IMR-90 (cell line): ENCODE measurements around the gene PCYT1A. TPM values are rescaled to one million over a fixed set of nuclear protein-coding genes. Genes with fewer than 3 reads are reported as not detected.

Experiments
- ATAC-seq: fragments of 200-7000 bp; cut with Tn5 transposase; 2 replicates; pipeline ENCODE4 v1.9.1; 2020; ENCODE audit warnings: low read depth, mild to moderate bottlenecking, moderate library complexity
- BruUV-seq: library from RNA; stranded (reverse); fragments of 400-500 nt; replicated peaks from 2 replicates; lab custom pipeline; 2021; lab: Mats Ljungman, UMichigan
- CTCF ChIA-PET: fragments of 300-600 bp; formaldehyde crosslinking; extraction: SDS; loops from one replicate; lab custom pipeline; 2021; ENCODE audit warnings: antibody characterized with exemption; lab: Yijun Ruan, JAX
- POLR2A ChIA-PET: fragments of 300-600 bp; sonication (Branson Sonifier 250); formaldehyde crosslinking; loops from one replicate; lab custom pipeline; 2022; ENCODE audit warnings: antibody characterized with exemption; ENCODE audit not compliant: unreplicated experiment; lab: Charles Lee
- DNase-seq: peaks from one replicate; pipeline ENCODE4 v3.0.0; 2013
- H2AFZ ChIP-seq: replicated peaks from 2 replicates; pipeline ENCODE3; 2013; ENCODE audit warnings: low read length, mild to moderate bottlenecking; ENCODE audit not compliant: poor library complexity
- H2AK5ac ChIP-seq: 2 replicates; pipeline ENCODE4 v1.6.1; 2013; ENCODE audit warnings: low read depth, low read length, inconsistent platforms
- H2AK9ac ChIP-seq: replicated peaks from 2 replicates; pipeline ENCODE3; 2013; ENCODE audit warnings: mild to moderate bottlenecking, low read depth, low read length, moderate library complexity; ENCODE audit not compliant: poor library complexity
- H2BK120ac ChIP-seq: 2 replicates; pipeline ENCODE4 v1.6.1; 2013; ENCODE audit warnings: low read depth, low read length, inconsistent platforms
- H2BK15ac ChIP-seq: 3 replicates; pipeline ENCODE4 v1.6.1; 2013; ENCODE audit warnings: low read depth, low read length, inconsistent platforms
- H2BK20ac ChIP-seq: 2 replicates; pipeline ENCODE4 v1.6.1; 2013; ENCODE audit warnings: low read depth, mild to moderate bottlenecking, inconsistent platforms, low read length, moderate library complexity
- H2BK5ac ChIP-seq: 2 replicates; pipeline ENCODE4 v1.6.1; 2013; ENCODE audit warnings: mild to moderate bottlenecking, low read depth, low read length, inconsistent platforms; ENCODE audit not compliant: poor library complexity, severe bottlenecking
- H3K14ac ChIP-seq: replicated peaks from 2 replicates; pipeline ENCODE4 v1.6.1; 2013; ENCODE audit warnings: low read depth, low read length, inconsistent platforms
- H3K18ac ChIP-seq: 2 replicates; pipeline ENCODE4 v1.6.1; 2013; ENCODE audit warnings: low read depth, low read length, control low read depth
- H3K23ac ChIP-seq: 2 replicates; pipeline ENCODE4 v1.6.1; 2013; ENCODE audit warnings: low read depth, low read length, inconsistent platforms
- H3K27ac ChIP-seq: 2 replicates; pipeline ENCODE4 v1.5.1; 2013; ENCODE audit warnings: mild to moderate bottlenecking, control low read depth, low read length; ENCODE audit not compliant: insufficient read depth
- H3K27me3 ChIP-seq: 2 replicates; pipeline ENCODE4 v1.6.1; 2013; ENCODE audit warnings: low read length; ENCODE audit not compliant: control insufficient read depth, insufficient read depth
- H3K36me3 ChIP-seq: 2 replicates; pipeline ENCODE4 v1.6.1; 2013; ENCODE audit warnings: low read length, mixed read lengths; ENCODE audit not compliant: control insufficient read depth, insufficient read depth
- H3K4ac ChIP-seq: 2 replicates; pipeline ENCODE4 v1.6.1; 2013; ENCODE audit warnings: low read depth, low read length, inconsistent platforms
- H3K4me1 ChIP-seq: 2 replicates; pipeline ENCODE4 v1.6.1; 2013; ENCODE audit warnings: low read length, mixed read lengths; ENCODE audit not compliant: control insufficient read depth, insufficient read depth
- H3K4me2 ChIP-seq: 2 replicates; pipeline ENCODE4 v1.6.1; 2013; ENCODE audit warnings: low read depth, mild to moderate bottlenecking, control low read depth, low read length, moderate library complexity
- H3K4me3 ChIP-seq: 2 replicates; pipeline ENCODE4 v1.5.1; 2013; ENCODE audit warnings: low read depth, mild to moderate bottlenecking, control low read depth, low read length, moderate library complexity; ENCODE audit not compliant: insufficient read depth
- H3K56ac ChIP-seq: 2 replicates; pipeline ENCODE4 v1.6.1; 2013; ENCODE audit warnings: low read length, inconsistent platforms; ENCODE audit not compliant: insufficient read depth; ENCODE audit errors: extremely low read depth
- H3K79me1 ChIP-seq, 2 experiments: 2 replicates each; pipeline ENCODE4 v1.6.1; 2013; ENCODE audit warnings: low read length in 2 of 2, inconsistent platforms in 1 of 2, low read depth in 1 of 2
- H3K9ac ChIP-seq: 2 replicates; pipeline ENCODE4 v1.6.1; 2013; ENCODE audit warnings: low read depth, low read length, control low read depth
- H3K9me1 ChIP-seq: 2 replicates; pipeline ENCODE4 v1.6.1; 2013; ENCODE audit warnings: low read length, inconsistent platforms; ENCODE audit not compliant: insufficient read depth
- H3K9me3 ChIP-seq: 2 replicates; pipeline ENCODE4 v1.6.1; 2013; ENCODE audit warnings: low read length; ENCODE audit not compliant: control insufficient read depth, insufficient read depth
- H4K20me1 ChIP-seq: 2 replicates; pipeline ENCODE4 v1.6.1; 2013; ENCODE audit warnings: low read length, inconsistent platforms; ENCODE audit not compliant: insufficient read depth
- H4K5ac ChIP-seq: 2 replicates; pipeline ENCODE4 v1.6.1; 2013; ENCODE audit warnings: mild to moderate bottlenecking, low read depth, low read length, control low read depth
- H4K8ac ChIP-seq, 2 experiments: 2 replicates each; pipeline ENCODE4 v1.6.1; 2013; ENCODE audit warnings: low read depth in 2 of 2, low read length in 2 of 2, control low read depth in 1 of 2, inconsistent platforms in 1 of 2
- H4K91ac ChIP-seq: 2 replicates; pipeline ENCODE4 v1.6.1; 2013; ENCODE audit warnings: low read depth, low read length, inconsistent platforms; ENCODE audit not compliant: insufficient read depth
- CEBPB ChIP-seq: IDR thresholded peaks from 2 replicates; pipeline ENCODE4 v1.6.1; 2012; ENCODE audit warnings: low read depth, low read length, improper control_type of control experiment
- CHD1 ChIP-seq: IDR thresholded peaks from 2 replicates; pipeline ENCODE4 v1.6.1; 2012; ENCODE audit warnings: low read depth, low read length, improper control_type of control experiment
- FOS ChIP-seq: fragments of 150-350 bp; IDR thresholded peaks from 2 replicates; pipeline ENCODE4 v1.6.1; 2016; ENCODE audit warnings: low read depth, low read length
- MAFK ChIP-seq: IDR thresholded peaks from 2 replicates; pipeline ENCODE4 v1.6.1; 2012; ENCODE audit warnings: low read depth, low read length, improper control_type of control experiment
- MAZ ChIP-seq: IDR thresholded peaks from 2 replicates; pipeline ENCODE4 v1.6.1; 2012; ENCODE audit warnings: low read depth, mild to moderate bottlenecking, low read length, improper control_type of control experiment, moderate library complexity, borderline replicate concordance
- MXI1 ChIP-seq: IDR thresholded peaks from 2 replicates; pipeline ENCODE4 v1.6.1; 2012; ENCODE audit warnings: low read depth, mild to moderate bottlenecking, low read length, moderate library complexity, borderline replicate concordance
- POLR2A ChIP-seq: IDR thresholded peaks from 2 replicates; pipeline ENCODE4 v1.6.1; 2012; ENCODE audit warnings: mild to moderate bottlenecking, low read depth, low read length
- RAD21 ChIP-seq: IDR thresholded peaks from 2 replicates; pipeline ENCODE4 v1.6.1; 2012; ENCODE audit warnings: low read length, improper control_type of control experiment
- RCOR1 ChIP-seq: IDR thresholded peaks from 2 replicates; pipeline ENCODE4 v1.6.1; 2012; ENCODE audit warnings: mild to moderate bottlenecking, low read length, improper control_type of control experiment; ENCODE audit not compliant: insufficient replicate concordance
- RFX5 ChIP-seq: IDR thresholded peaks from 2 replicates; pipeline ENCODE4 v1.8.0; 2012; ENCODE audit warnings: low read depth, mild to moderate bottlenecking, low read length, moderate library complexity
- SMC3 ChIP-seq: fragments of 150-350 bp; IDR thresholded peaks from 2 replicates; pipeline ENCODE4 v1.6.1; 2016; ENCODE audit warnings: low read depth, mild to moderate bottlenecking, antibody characterized with exemption, low read length, moderate library complexity
- WGBS, 2 experiments: methylation state at CpG; one replicate each; pipeline versions ENCODE4 v1.1.5 to v1.1.7; 2013; ENCODE audit warnings: missing lambda C conversion rate in 2 of 2; ENCODE audit not compliant: insufficient read length in 1 of 2; ENCODE audit errors: extremely low coverage in 2 of 2; 5-methylcytosine and 5-hydroxymethylcytosine counted together
- dilution Hi-C: fragments of 300-500 bp; cut with HindIII; formaldehyde crosslinking; loops from one replicate; pipeline ENCODE4 v1.14.3; 2018; ENCODE audit warnings: low sequenced_read_pairs; ENCODE audit not compliant: unreplicated experiment
- in situ Hi-C: fragments of 300-500 bp; cut with MboI; formaldehyde crosslinking; loops from 3 replicates; pipeline ENCODE4 v1.14.3; 2019; ENCODE audit warnings: low sequenced_read_pairs, inconsistent platforms, mixed read lengths
- intact Hi-C: fragments of 100-400 bp; cut with micrococcal nuclease; formaldehyde crosslinking; loops from 2 replicates; pipeline ENCODE4 v1.10.0; 2022
- polyA plus RNA-seq, 3 experiments: library from polyadenylated mRNA; depleted of rRNA; stranded (reverse); fragments of >200 nt; gene quantifications; 2 replicates each; pipeline ENCODE4 v1.2.3, GENCODE V29; 2012; ENCODE audit warnings: low replicate concordance in 1 of 3
- total RNA-seq: library from RNA; depleted of rRNA; stranded (reverse); fragments of >200 nt; gene quantifications from 2 replicates; pipeline ENCODE4 v1.2.3, GENCODE V29; 2012
- TF ChIP-seq, protein P1 (sequence below): conservative IDR thresholded peaks from 2 replicates; pipeline ENCODE4 v1.5.1; 2012; ENCODE audit warnings: mild to moderate bottlenecking, low read depth, low read length, improper control_type of control experiment
- TF ChIP-seq, protein P2 (sequence below): fragments of 150-350 bp; IDR thresholded peaks from 2 replicates; pipeline ENCODE4 v1.6.1; 2017; ENCODE audit warnings: mild to moderate bottlenecking, antibody characterized with exemption, low read length, low read depth
- TF ChIP-seq, protein P3 (sequence below): fragments of 150-350 bp; IDR thresholded peaks from 2 replicates; pipeline ENCODE4 v1.6.1; 2016; ENCODE audit warnings: low read depth, mild to moderate bottlenecking, low read length, moderate library complexity, borderline replicate concordance

Gene PCYT1A
- total and polyA plus RNA-seq, 2 of the 4 experiments (the other 2 are of a cell fraction) = 62.8 to 127 TPM

DNA sequence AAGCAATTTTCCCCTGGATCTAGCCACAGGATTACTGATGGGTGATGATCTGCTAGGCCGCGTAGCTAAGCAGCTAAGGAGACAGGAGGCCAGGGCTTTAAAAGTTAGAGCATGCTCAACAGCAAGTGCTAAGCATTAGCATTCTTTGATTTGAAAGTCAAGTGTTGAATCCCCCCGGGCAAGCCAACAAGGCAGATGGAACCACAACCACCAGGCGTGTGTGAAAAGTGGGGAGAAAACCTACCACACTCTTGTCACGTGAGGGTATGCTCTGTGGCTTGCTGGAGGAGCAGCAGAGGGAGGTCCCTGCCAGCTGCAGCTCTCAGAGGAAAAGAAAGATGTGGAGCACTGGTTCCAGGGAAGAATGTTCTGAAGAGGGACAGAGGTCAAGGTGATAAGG lies 50.3 kb downstream of the PCYT1A start:
- Histone ChIP-seq H3K27ac (no peak overlapping the region), H3K4me1 (peaks cover 4% of the 10 kb centered on the region; the same call in 1 of the 2 replicates), H3K9ac (no peak overlapping the region), H2BK20ac (no peak overlapping the region), H3K79me1 (peaks cover 5 to 14% of the 10 kb centered on the region in 2 experiments; a peak in 3 of 4 replicates), H3K4ac (no peak overlapping the region), H4K20me1 (no peaks in the 10 kb centered on the region), H3K9me1 (0 out of 2 replicates have a peak, but pooled peaks cover 5% of the 10 kb centered on the region), H3K23ac (no peak overlapping the region), H2AK9ac (no peak overlapping the region), H3K14ac (no peak overlapping the region), H4K5ac (no peak overlapping the region), H3K18ac (no peak overlapping the region), H3K4me3 (no peak overlapping the region), H3K4me2 (no peak overlapping the region), H2BK120ac (no peak overlapping the region), H3K56ac (no peak overlapping the region), H2BK15ac (no peak overlapping the region), H3K9me3 (no peaks in the 10 kb centered on the region), H3K27me3 (no peaks in the 10 kb centered on the region), H4K91ac (no peak overlapping the region), H2BK5ac (no peak overlapping the region), H3K36me3 (peaks cover 39% of the 10 kb centered on the region), H2AFZ (no peak overlapping the region), H2AK5ac (no peak overlapping the region), H4K8ac (no peak overlapping the region)
- no TSS peak for BruUV-seq
- ChIA-PET POLR2A (no interaction called here), CTCF (no interaction called here)
- DNase-seq (no peak), ATAC-seq (no peak)
- WGBS, 2 experiments = 94% methylated on average over 2 of the region's 5 CpGs; no CpG with 5 or more reads in 1 of the 2 experiments
- intact Hi-C loops = no loop called here
- TF ChIP-seq, protein P1, sequence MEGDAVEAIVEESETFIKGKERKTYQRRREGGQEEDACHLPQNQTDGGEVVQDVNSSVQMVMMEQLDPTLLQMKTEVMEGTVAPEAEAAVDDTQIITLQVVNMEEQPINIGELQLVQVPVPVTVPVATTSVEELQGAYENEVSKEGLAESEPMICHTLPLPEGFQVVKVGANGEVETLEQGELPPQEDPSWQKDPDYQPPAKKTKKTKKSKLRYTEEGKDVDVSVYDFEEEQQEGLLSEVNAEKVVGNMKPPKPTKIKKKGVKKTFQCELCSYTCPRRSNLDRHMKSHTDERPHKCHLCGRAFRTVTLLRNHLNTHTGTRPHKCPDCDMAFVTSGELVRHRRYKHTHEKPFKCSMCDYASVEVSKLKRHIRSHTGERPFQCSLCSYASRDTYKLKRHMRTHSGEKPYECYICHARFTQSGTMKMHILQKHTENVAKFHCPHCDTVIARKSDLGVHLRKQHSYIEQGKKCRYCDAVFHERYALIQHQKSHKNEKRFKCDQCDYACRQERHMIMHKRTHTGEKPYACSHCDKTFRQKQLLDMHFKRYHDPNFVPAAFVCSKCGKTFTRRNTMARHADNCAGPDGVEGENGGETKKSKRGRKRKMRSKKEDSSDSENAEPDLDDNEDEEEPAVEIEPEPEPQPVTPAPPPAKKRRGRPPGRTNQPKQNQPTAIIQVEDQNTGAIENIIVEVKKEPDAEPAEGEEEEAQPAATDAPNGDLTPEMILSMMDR = no peak
- TF ChIP-seq CHD1 (no peak), SMC3 (no peak), RFX5 (no peak), CEBPB (no peak), MAZ (no peak), MAFK (no peak), RCOR1 (no peak), RAD21 (no peak), FOS (no peak), POLR2A (no peak), MXI1 (no peak)
- TF ChIP-seq, protein P2, sequence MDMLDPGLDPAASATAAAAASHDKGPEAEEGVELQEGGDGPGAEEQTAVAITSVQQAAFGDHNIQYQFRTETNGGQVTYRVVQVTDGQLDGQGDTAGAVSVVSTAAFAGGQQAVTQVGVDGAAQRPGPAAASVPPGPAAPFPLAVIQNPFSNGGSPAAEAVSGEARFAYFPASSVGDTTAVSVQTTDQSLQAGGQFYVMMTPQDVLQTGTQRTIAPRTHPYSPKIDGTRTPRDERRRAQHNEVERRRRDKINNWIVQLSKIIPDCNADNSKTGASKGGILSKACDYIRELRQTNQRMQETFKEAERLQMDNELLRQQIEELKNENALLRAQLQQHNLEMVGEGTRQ = no peak
- TF ChIP-seq, protein P3, sequence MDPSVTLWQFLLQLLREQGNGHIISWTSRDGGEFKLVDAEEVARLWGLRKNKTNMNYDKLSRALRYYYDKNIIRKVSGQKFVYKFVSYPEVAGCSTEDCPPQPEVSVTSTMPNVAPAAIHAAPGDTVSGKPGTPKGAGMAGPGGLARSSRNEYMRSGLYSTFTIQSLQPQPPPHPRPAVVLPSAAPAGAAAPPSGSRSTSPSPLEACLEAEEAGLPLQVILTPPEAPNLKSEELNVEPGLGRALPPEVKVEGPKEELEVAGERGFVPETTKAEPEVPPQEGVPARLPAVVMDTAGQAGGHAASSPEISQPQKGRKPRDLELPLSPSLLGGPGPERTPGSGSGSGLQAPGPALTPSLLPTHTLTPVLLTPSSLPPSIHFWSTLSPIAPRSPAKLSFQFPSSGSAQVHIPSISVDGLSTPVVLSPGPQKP = no peak
- in situ Hi-C loops = no loop called here
- dilution Hi-C loops = no loop called here
